ENCODE measurements around the gene PPM1F.

The PPM1F gene

DNA sequence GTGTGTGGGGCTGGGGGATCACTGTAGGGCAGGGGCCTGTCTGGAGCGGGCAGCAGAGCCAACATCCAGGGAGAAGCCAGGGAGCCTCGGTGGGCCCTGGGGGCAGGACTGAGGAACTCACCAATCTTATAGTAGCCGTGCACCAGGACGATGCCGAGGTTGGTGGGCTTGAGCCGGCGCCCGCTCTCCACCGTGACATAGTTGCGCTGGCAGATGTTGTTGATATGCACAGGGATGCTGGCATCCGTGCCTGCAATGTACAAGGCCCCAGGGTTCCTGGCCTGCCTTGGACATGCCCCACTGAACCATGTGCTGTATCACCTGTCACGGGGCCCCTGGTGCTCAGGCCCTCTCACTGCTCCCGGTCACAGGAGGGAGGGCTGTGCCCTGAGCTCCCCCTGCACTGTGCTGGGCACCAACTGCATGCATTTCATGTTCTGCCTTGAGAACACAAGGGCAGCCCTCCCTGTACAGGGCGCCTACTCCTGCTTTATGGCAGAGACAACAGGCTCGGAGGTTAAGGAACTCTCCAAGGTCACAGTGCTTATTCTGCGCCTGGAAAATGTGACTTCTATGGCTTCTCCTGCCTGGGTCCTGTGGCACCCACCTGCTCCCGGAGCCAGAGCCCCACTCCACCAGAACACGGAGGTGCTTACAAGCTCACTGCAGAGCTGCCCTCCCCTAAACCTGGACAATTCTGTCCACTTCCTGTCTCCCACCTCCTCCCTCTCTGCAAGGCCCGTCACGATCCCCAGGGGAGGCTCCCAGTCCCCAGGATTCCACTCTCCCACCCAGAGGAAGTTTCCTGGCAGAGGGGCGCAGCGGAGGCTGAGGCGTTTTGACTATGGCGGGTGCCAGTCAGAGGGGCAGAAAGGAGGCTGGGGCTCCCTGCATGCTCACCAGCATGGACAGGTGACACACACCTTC is 7.8 kb upstream of the PPM1F start:
- no peak for DNase-seq (ENCODE audit: low spot score)

GRCh38 chr22:21959274-21960074 is 6.8 kb upstream of the PPM1F start:
- DNase-seq (ENCODE audit: low spot score): no peak

DNA sequence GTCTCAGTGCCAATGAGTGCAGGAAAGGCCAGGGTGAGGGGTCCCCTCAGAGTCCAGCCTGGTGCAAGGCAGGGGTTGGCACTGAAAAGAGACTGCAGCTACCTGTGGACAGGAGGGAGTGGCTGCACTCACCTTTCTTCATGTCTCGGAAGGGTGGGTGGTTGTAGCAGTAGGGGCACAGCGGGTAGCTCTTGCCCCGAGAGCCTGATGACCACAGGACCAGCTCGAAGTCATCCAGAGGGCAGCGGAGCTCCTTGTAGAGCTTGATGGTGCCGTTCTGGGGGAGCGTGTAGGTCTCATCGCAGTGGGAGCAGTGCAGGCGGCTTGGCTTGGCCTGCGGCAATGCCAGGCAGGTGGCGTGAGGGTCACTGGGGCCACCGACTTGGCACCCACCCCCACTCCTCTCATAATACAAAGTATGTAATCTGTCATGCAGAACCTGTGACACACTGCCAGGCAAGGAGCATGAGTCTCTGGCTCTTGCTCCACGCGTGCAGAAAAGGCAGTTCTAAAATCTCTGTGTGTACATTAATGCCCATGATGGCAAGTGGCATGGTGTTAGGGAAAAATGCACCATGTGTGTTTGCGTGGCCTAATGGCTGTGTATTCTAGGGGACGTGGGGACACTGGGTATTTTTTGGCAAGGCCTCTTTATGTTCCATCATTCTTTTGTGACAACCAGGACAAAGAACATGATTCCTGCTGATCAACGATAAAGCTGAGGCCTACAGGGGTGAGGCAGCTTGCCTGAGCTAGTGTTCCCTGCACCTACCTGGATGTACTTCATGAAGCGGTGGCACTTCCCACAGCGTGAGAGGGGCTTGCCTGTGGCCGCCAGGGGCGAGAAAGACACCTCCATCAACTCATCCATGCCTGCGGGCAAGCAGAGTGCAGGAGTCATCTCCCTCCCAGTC is 6.0 kb upstream of the PPM1F start:
- no peak for DNase-seq (ENCODE audit: low spot score)

DNA sequence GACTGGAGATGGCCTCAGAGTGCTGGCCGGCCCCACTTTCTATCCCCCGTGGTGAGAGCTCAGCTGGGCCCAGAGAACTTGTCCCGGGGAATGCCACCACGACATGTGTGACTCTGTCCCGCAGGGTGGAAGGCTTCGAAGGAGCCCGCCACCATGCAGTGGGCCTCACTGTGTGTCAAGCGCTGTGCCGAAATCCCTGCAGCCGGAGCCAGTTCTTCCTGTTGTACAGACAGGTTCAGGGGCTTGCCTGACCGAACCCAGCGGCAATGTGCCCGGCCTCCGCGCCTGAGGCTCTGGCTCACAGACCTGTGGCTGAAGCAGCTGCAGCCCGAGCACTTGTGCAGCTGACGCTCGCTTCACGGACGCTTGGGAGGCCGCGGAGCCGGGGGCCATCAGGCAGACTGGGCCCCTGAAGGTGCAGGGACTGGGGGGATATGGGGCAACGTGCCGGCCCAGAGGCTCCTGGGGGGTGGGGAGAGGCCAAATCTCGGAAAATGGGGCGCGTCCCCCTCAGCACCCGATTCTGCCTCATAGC is 650 bp downstream of the PPM1F start:
- DNase-seq (ENCODE audit: low spot score): peak; percentile 56

DNA sequence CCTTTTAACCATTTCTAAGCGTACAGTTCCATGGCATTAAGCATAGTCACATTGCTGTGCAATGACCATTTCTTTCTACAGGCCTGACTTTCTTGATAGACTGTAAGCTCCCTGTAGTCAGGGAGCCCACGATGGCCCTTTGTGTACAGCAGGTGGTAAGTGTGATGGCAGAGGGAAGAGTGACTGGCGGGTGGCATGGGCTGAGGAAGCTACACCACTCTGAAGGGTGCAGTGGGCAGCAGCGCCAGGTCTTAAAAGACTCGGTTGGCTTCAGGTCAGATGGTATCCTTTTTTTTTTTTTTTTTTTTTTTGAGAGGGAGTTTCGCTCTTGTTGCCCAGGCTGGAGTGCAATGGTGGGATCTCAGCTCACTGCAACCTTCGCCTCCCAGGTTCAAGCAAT is 1.6 kb downstream of the PPM1F start:
- no peak for DNase-seq (ENCODE audit: low spot score)

DNA sequence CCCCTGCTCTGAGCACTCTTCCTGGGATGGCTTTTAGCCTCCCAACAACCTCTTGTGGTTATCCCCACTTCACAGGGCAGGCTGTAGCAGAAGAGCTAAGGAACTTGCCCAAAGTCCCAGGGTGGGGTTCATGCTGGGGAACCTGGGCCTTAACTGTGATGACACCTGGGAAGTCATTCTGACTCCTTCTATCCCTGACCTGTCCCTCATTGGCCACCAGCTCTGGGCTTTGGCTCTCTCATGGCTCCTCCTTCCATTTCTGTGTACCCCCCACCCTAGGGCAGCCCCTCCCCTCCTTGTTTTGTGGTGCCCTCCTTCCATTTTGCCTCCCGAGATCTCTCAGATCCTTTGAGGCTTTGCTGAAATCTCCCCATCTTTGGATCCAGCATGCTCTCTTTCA is 2.7 kb downstream of the PPM1F start:
- no peak for DNase-seq (ENCODE audit: low spot score)

GRCh38 chr22:21949569-21949918 is 3.1 kb downstream of the PPM1F start:
- DNase-seq (ENCODE audit: low spot score): no peak

- DNase-seq (ENCODE audit: low spot score): no peak
Measured at GRCh38 chr22:21948824-21949568, 3.7 kb downstream of the PPM1F start.

GRCh38 chr22:21948390-21948789 is 4.3 kb downstream of the PPM1F start:
- DNase-seq (ENCODE audit: low spot score): no peak

DNA sequence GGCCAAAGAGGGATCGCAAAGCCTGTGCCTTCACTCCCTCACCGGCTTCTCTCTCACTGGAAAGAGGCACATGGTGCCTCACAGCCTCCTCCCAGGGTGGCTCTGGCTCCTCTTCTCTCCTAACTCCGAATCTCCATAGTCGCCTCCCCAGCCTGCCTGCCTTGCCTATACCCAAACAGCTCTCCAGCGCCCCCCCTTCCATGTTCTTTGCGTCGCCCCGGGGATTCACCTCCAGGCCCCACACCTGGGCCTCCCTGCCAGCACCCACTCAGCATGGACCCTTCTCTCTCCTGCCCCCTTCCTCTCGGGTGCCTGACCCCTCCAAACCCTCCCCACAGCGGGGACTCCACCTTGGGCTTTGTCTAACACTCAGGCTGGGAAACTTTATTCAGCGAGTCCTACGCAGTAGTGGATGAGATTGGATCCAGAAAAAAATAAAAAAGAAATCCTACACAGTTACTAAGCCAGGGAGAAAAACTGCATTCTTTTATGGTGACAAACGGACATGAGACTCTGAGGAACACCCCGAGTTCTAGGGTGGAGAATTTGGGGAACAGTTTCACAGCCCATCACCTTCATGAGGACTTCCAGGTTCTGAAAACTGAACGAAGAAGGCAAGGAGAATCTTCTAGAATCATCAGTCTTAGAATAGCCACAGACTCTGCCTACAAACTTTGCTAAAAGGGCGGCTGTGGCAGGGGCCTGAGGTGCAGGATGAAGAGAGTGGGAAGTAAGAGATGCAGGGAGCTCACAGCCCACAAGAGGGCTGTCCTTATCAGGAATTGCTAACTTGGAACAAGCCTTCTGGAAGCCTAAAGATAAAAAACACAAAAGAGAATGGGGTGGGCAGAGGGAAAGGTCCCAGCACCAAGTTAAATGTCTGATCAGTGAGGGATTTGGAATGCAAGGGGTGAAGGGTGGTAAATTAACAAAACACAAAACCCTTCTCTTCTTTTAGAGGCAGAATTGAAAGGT is 5.3 kb downstream of the PPM1F start:
- DNase-seq (ENCODE audit: low spot score): peak; percentile 56

- DNase-seq (ENCODE audit: low spot score): no peak
Measured at GRCh38 chr22:21946262-21946925, 6.3 kb downstream of the PPM1F start.

DNA sequence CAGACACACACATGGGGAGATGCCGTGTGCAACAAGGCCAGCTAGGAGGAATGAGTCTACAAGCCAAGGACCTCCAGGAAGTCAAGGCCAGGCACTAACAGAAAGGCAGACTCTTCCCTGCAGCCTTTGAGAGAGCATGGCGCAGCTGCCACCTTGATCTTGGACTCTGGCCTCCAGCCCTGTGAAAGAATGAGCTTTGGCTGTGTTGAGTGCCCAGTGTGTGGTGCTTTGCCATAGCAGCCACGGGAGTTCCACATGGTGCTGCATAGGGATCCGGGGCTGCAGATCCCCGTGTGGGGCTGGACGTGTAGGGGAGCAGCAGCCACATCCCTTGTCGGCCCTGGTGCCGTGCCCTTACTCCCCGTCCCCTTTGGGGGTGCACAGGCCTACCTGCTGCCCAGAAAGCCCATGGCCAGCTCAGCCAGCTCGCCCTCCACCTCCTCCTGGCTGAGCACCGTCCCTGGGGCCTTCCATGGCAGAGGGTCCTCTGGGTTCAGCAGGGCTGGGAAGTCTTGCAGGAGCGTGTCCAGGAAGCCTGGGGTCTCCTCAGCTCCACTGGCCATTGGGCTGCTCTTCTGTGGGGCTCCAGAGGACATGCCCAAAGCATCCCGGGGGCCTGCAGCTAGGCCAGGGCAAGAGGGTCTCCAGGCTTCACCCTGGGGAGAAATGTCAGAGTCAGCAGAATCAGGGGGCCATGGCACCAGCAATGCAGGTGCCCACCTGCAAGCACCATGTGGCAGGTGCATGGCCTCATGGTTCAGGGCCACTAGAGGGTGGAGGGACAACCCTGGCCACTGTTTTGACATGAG is 7.0 kb downstream of the PPM1F start:
- DNase-seq (ENCODE audit: low spot score): no peak

DNA sequence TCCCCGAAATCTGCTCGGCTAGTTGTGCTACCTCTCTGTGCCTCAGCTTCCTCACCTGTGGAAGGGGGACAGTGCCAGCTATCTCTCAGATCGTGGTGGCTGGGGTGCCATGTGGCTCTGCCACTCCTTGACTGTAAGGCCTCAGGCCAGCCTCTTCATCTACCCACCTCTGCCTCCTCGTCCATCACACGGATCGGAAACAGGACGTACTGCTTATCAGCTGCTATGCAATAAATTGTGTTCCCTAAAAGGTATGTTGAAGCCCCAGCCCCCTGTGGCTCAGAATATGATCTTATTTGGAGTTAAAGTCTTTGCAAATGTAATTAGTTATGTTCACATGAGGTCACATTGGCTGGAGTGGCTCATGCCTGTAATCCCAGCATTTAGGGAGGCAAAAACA is 7.8 kb downstream of the PPM1F start:
- DNase-seq (ENCODE audit: low spot score): no peak

GRCh38 chr22:21943571-21944448 is 8.8 kb downstream of the PPM1F start:
- no peak for DNase-seq (ENCODE audit: low spot score)

DNA sequence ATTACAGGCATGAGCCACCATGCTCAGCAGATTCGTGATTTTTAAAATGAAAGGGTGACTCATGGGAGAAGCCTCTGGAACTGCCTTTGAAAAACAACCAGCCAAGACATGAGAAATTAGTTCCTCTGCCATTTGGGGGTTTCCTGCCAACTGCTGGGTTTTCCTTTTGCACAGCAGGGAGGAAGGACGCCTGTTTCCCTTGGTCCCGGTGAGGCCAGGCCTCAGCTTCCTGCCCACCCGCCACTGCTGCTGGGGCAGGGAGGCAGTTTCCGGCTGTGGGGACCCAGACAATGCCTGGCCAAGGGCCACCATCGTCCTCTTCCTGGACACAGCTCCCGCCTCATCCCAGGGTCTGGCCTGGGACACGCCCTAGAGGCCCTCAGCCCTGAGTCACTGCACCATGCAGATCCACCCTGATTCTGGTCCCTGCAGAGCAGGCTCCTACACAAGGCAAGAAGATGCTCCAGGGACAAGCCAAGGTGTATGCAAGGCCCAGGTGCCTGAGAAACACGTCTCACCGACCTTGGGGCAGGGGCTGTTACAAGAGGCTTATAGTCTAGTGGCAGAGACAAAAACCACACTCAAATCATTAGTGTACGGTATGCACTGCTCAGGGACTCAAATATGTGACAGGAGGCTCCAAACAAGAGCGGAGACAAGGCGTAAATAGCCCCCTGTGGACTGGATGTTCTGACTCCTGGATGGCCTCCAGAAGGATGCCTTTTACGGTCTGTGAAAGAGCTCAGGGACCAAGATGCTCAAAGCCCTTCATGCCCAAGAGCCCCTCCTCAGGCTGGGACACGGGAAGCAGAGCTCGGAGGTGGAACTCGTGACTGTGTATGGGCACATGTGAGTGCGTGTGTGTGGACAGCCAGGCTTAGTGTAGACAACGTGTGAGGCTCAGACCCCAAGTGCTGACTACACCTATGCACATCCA is 10.0 kb downstream of the PPM1F start:
- DNase-seq (ENCODE audit: low spot score): peak; percentile 37

- DNase-seq (ENCODE audit: low spot score): no peak
Measured at GRCh38 chr22:21941921-21942320, 10.7 kb downstream of the PPM1F start.

All from RKO (cell line).